ENCODE data around the gene SEMA5A.

Gene SEMA5A

GRCh38 chr5:9104571-9105339 is 441.1 kb downstream of the SEMA5A start:
- DNase-seq (ENCODE audit: low spot score), result no peak
- in situ Hi-C loops (cut with MboI; ENCODE audit: low pct_unique_long_range_greater_than_20kb, low sequenced_read_pairs, unreplicated experiment), result no loop called here
- TF ChIP-seq CTCF (IDR thresholded peaks at IDR 0.05; ENCODE audit: extremely low read depth, insufficient read depth, missing control alignments), result no peak

- DNase-seq (ENCODE audit: low spot score), result no peak
- no peak for TF ChIP-seq CTCF (IDR thresholded peaks at IDR 0.05; ENCODE audit: extremely low read depth, insufficient read depth, missing control alignments)
- in situ Hi-C loops (cut with MboI; ENCODE audit: low pct_unique_long_range_greater_than_20kb, low sequenced_read_pairs, unreplicated experiment), result no loop called here
Measured at GRCh38 chr5:9103290-9103689, 442.6 kb downstream of the SEMA5A start.

- no peak for DNase-seq (ENCODE audit: low spot score)
- in situ Hi-C loops (cut with MboI; ENCODE audit: low pct_unique_long_range_greater_than_20kb, low sequenced_read_pairs, unreplicated experiment), result no loop called here
- no peak for TF ChIP-seq CTCF (IDR thresholded peaks at IDR 0.05; ENCODE audit: extremely low read depth, insufficient read depth, missing control alignments)
Measured at GRCh38 chr5:9099689-9100088, 446.2 kb downstream of the SEMA5A start.

GRCh38 chr5:9098990-9099389 is 446.9 kb downstream of the SEMA5A start:
- in situ Hi-C loops (cut with MboI; ENCODE audit: low pct_unique_long_range_greater_than_20kb, low sequenced_read_pairs, unreplicated experiment), result no loop called here
- no peak for DNase-seq (ENCODE audit: low spot score)
- no peak for TF ChIP-seq CTCF (IDR thresholded peaks at IDR 0.05; ENCODE audit: extremely low read depth, insufficient read depth, missing control alignments)

- in situ Hi-C loops (cut with MboI; ENCODE audit: low pct_unique_long_range_greater_than_20kb, low sequenced_read_pairs, unreplicated experiment), result no loop called here
- TF ChIP-seq CTCF (IDR thresholded peaks at IDR 0.05; ENCODE audit: extremely low read depth, insufficient read depth, missing control alignments), result no peak
- DNase-seq (ENCODE audit: low spot score), result no peak
Measured at GRCh38 chr5:9094582-9094981, 451.3 kb downstream of the SEMA5A start.

GRCh38 chr5:9091896-9092662 is 453.8 kb downstream of the SEMA5A start:
- TF ChIP-seq CTCF (IDR thresholded peaks at IDR 0.05; ENCODE audit: extremely low read depth, insufficient read depth, missing control alignments), result no peak
- in situ Hi-C loops (cut with MboI; ENCODE audit: low pct_unique_long_range_greater_than_20kb, low sequenced_read_pairs, unreplicated experiment), result no loop called here
- DNase-seq (ENCODE audit: low spot score), result no peak

All from GM13977 (cell line).